Vagina (tissue), 2 donors: ENCODE measurements around the gene SRR. TPM values are rescaled to one million over a fixed set of nuclear protein-coding genes. Genes with fewer than 3 reads are reported as not detected.

ENCODE experiments used
- DNase-seq, 2 donors: peaks; one replicate each; pipeline ENCODE4 v3.0.0-alpha.2; 2017; ENCODE audit errors: extremely low spot score in 2 of 2
- H3K27ac ChIP-seq: fragments of 200-600 bp; sonication (generic); one replicate; pipeline ENCODE4 v1.5.1; 2019
- H3K27me3 ChIP-seq: fragments of 200-600 bp; sonication (generic); one replicate; pipeline ENCODE4 v1.5.1; 2019
- H3K36me3 ChIP-seq, 2 donors: fragments of 200-600 bp; sonication (generic); one replicate each; pipeline ENCODE4 v1.5.1; 2017 to 2019
- H3K4me1 ChIP-seq: fragments of 200-600 bp; sonication (generic); one replicate; pipeline ENCODE4 v1.5.1; 2019
- H3K4me3 ChIP-seq, 2 donors: fragments of 200-600 bp; sonication (generic); 1 replicate in 1 of 2; 2 replicates in 1 of 2; pipeline ENCODE4 v1.5.1; 2016 to 2019
- H3K9me3 ChIP-seq: fragments of 200-600 bp; sonication (generic); one replicate; pipeline ENCODE4 v1.5.1; 2019
- POLR2A ChIP-seq, 2 donors: fragments of 450-650 bp; IDR thresholded peaks; one replicate each; pipeline ENCODE4 v1.6.1; 2017; ENCODE audit warnings: antibody characterized with exemption in 2 of 2, mild to moderate bottlenecking in 2 of 2, moderate library complexity in 2 of 2
- POLR2AphosphoS5 ChIP-seq, 2 donors: sonication (generic); formaldehyde crosslinking; IDR thresholded peaks; one replicate each; pipeline ENCODE4 v1.9.0; 2017; ENCODE audit warnings: antibody characterized with exemption in 2 of 2, mild to moderate bottlenecking in 2 of 2, low read depth in 1 of 2; ENCODE audit not compliant: insufficient read depth in 1 of 2
- intact Hi-C: fragments of 100-400 bp; cut with DNase I; formaldehyde crosslinking; loops from one replicate; pipeline ENCODE4 v1.15.1; 2023
- total RNA-seq: library from RNA; depleted of rRNA; stranded (reverse); fragments of >200 nt; gene quantifications from one replicate; pipeline ENCODE4 v1.2.3, GENCODE V29; 2016
- TF ChIP-seq, protein P1 (sequence below), 3 experiments: fragments of 450-650 bp in 2 of 3; fragments of 200-600 bp in 1 of 3; sonication (generic) in 1 of 3; IDR thresholded peaks; one replicate each; pipeline ENCODE4 v1.5.1; 2017 to 2019; ENCODE audit warnings: antibody characterized with exemption in 3 of 3, mild to moderate bottlenecking in 2 of 3, moderate library complexity in 2 of 3

SRR gene
- total RNA-seq, 1 donor from 2014 or later: 13.5 TPM

DNA sequence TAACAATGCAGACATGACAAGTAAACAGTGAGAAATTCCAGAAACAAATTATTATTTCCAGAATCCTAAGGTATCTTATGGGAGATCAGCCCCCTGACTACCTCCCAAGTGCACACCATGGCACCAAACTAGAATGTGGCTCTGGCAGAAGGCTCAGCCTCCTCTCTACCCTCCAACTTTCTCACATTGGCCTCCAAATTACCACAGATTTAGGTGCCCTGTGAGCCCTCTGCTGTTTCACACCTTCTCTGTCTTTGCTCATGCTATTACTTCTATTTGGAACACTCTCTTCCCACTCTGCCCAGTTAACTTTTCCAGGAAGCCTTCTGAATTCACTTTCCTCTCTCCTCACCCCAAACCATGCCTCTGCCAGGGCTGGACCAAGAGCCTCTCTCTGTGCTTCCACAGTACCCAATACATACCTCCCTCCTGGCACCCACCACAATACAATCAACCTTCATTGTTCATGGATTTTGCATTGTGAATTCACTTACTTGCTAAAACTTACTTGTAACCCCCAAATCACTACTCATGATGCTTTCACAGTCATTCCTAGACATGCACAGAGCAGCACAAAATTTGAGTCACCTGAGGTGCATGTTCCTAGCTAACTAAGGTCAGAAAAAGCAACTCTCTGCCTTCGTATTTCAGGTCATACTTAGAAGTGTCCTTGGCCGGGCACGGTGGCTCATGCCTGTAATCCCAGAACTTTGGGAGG, 31.6 kb upstream of the SRR start:
- DNase-seq: no peak
- Histone ChIP-seq H3K27me3 (no peaks in the 10 kb centered on the region), H3K4me1 (no peaks in the 10 kb centered on the region), H3K27ac (no peak overlapping the region), H3K4me3 (no peak overlapping the region), H3K9me3 (no peaks in the 10 kb centered on the region), H3K36me3 (peaks cover 0 to 4% of the 10 kb centered on the region in 2 donors)
- TF ChIP-seq POLR2A (IDR thresholded peaks at IDR 0.05): no peak
- TF ChIP-seq POLR2AphosphoS5 (IDR thresholded peaks at IDR 0.05; ENCODE audit: insufficient read depth in 1 of 2, low read depth in 1 of 2): no peak
- TF ChIP-seq, protein P1, sequence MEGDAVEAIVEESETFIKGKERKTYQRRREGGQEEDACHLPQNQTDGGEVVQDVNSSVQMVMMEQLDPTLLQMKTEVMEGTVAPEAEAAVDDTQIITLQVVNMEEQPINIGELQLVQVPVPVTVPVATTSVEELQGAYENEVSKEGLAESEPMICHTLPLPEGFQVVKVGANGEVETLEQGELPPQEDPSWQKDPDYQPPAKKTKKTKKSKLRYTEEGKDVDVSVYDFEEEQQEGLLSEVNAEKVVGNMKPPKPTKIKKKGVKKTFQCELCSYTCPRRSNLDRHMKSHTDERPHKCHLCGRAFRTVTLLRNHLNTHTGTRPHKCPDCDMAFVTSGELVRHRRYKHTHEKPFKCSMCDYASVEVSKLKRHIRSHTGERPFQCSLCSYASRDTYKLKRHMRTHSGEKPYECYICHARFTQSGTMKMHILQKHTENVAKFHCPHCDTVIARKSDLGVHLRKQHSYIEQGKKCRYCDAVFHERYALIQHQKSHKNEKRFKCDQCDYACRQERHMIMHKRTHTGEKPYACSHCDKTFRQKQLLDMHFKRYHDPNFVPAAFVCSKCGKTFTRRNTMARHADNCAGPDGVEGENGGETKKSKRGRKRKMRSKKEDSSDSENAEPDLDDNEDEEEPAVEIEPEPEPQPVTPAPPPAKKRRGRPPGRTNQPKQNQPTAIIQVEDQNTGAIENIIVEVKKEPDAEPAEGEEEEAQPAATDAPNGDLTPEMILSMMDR (IDR thresholded peaks at IDR 0.05): no peak
- intact Hi-C loops: no loop called here

DNA sequence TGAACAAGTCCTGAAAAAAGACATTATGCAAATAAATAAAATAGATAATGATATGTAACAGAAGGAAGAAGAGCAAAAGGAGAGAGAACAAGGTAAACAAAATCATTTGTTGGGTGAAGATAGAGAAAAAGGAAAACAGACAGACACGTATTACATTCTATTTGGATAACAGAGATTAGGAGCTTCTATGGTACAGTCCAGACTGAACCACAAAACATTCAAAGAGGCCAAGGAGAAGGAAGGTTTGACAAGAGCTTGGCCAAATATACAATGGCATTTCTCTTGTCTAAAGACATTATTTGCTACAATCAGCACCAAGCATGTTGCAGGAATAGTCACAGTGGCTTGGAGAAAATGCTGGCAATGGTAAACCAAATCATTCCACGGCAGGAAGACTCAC, 29.3 kb upstream of the SRR start:
- H3K4me1 ChIP-seq: no peaks in the 10 kb centered on the region
- no peak overlapping the region for H3K4me3 ChIP-seq
- no peak for DNase-seq
- intact Hi-C loops: no loop called here
- no peak overlapping the region for H3K27ac ChIP-seq
- no peak for TF ChIP-seq POLR2AphosphoS5 (IDR thresholded peaks at IDR 0.05; ENCODE audit: insufficient read depth in 1 of 2, low read depth in 1 of 2)
- TF ChIP-seq POLR2A (IDR thresholded peaks at IDR 0.05): no peak
- TF ChIP-seq, protein P1 (IDR thresholded peaks at IDR 0.05): no peak
- peaks cover 0 to 8% of the 10 kb centered on the region in 2 donors for H3K36me3 ChIP-seq
- no peaks in the 10 kb centered on the region for H3K9me3 ChIP-seq
- no peaks in the 10 kb centered on the region for H3K27me3 ChIP-seq

DNA sequence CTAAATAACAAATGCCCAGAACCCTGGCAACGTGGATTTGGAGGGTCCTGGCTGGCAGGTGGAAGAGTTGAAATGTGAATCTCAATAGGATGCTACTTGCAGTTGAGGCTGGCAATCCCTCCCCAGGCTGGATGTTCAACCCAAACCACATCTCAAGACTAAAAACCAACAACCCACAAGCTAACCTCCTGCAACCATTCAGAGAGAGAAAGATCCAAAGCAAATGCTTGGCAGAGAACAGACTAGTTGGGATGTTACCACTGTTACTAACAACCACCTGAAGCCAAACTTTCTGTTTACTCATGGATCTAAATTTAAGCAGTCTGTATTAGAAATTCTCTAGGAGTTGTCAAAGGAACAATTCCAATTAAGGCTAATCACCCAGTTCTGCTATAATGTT, 28.0 kb upstream of the SRR start:
- intact Hi-C loops: no loop called here
- no peak for DNase-seq
- H3K27me3 ChIP-seq: no peaks in the 10 kb centered on the region
- no peaks in the 10 kb centered on the region for H3K9me3 ChIP-seq
- H3K36me3 ChIP-seq: peaks cover 0 to 21% of the 10 kb centered on the region in 2 donors
- no peak overlapping the region for H3K4me3 ChIP-seq
- no peak overlapping the region for H3K27ac ChIP-seq
- TF ChIP-seq POLR2A (IDR thresholded peaks at IDR 0.05) (no peak), POLR2AphosphoS5 (IDR thresholded peaks at IDR 0.05; ENCODE audit: insufficient read depth in 1 of 2, low read depth in 1 of 2) (no peak)
- TF ChIP-seq, protein P1 (IDR thresholded peaks at IDR 0.05): no peak
- H3K4me1 ChIP-seq: no peaks in the 10 kb centered on the region

DNA sequence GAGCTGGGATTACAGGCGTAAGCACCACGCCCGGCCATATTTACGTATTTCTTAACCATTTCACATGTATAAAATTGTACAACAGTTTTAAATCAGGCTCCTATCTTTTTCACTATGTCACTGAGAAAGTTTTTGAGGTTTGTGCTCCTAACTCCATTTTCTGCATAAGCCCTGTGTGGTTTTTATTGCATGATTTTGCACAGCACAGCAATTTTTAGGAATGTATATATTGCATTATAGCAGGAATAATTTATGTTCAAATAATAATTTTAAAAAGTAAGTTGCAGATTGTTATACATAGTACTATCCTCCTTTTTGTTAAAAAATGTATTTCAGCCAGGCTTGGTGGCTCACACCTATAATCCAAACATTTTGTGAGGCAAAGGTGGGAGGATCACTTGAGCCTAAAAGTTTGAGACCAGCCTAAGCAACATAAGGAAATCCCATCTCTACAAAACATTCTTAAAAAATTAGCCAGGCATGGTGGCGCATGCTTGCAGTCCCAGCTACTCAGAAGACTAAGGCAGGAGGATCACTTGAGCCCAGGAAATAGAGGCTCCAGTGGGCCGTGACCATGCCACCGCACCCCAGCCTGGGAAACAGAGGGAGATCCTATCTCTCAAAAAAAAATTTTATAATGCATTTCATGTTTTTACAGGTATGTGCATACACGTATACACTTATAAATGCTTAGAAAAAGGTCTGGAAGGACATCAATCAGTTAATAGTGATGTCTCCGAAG, 26.1 kb upstream of the SRR start:
- Histone ChIP-seq H3K4me3 (no peak overlapping the region), H3K9me3 (no peaks in the 10 kb centered on the region), H3K36me3 (peaks cover 0 to 39% of the 10 kb centered on the region in 2 donors), H3K4me1 (no peaks in the 10 kb centered on the region), H3K27me3 (no peaks in the 10 kb centered on the region), H3K27ac (no peak overlapping the region)
- TF ChIP-seq POLR2A (IDR thresholded peaks at IDR 0.05) (no peak), POLR2AphosphoS5 (IDR thresholded peaks at IDR 0.05; ENCODE audit: insufficient read depth in 1 of 2, low read depth in 1 of 2) (no peak)
- TF ChIP-seq, protein P1 (IDR thresholded peaks at IDR 0.05): no peak
- intact Hi-C loops: no loop called here
- DNase-seq: no peak

DNA sequence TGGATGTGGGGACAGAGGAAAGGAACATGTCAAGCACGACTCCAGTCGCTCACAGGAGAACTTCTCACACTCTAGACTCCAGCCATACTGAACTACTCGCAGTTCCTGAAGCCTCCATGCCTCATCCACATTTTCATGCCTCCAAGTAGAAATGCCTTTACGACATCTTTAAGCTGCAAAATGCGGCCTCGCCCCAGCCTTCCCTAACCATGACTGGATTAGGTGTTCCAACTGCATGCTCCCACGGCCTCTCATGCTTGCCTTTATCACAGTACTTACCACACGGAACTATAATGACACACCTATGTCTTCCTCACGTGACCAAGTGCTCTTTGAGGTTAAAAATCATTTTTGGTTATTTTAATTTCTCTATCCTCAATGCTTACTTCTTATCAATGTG, 24.0 kb upstream of the SRR start:
- Histone ChIP-seq H3K27ac (no peak overlapping the region), H3K9me3 (no peaks in the 10 kb centered on the region), H3K4me3 (no peak overlapping the region), H3K27me3 (no peaks in the 10 kb centered on the region), H3K4me1 (no peaks in the 10 kb centered on the region), H3K36me3 (peaks cover 0 to 47% of the 10 kb centered on the region in 2 donors)
- no peak for TF ChIP-seq POLR2A (IDR thresholded peaks at IDR 0.05)
- TF ChIP-seq, protein P1 (IDR thresholded peaks at IDR 0.05): no peak
- TF ChIP-seq POLR2AphosphoS5 (IDR thresholded peaks at IDR 0.05; ENCODE audit: insufficient read depth in 1 of 2, low read depth in 1 of 2): no peak
- DNase-seq: no peak
- intact Hi-C loops: loop anchor here (5.0 kb wide), 1 partner anchor 222 kb away; the partner anchor contains the start of gene HIC1
